IPS-NIHi11 (cell line): ENCODE measurements around the gene SLC35F4.

Experiments
- DNase-seq: peaks from one replicate; pipeline ENCODE4 v3.0.0; 2012; ENCODE audit warnings: mixed read lengths, low spot score

SLC35F4 gene

DNA sequence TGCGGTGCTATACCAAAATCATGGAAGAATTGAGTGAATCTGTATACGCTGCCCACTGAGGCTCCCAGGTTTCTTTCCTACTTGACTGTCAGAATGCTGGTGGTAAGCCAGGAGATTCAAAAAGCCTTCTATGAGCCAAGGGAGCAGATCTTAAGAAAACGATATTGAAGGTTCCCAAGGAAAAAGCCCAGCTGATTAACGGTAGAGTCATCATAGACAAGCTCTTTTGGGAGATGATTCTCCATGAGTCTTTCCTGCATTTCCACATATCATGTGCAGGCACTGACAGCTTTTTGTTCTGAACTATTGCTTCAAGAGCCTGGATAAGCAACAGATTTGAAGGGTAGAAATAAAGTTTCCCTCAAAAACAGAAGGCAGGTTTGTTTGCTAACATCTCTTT is 17.5 kb downstream of the SLC35F4 start:
- DNase-seq, result no peak

DNA sequence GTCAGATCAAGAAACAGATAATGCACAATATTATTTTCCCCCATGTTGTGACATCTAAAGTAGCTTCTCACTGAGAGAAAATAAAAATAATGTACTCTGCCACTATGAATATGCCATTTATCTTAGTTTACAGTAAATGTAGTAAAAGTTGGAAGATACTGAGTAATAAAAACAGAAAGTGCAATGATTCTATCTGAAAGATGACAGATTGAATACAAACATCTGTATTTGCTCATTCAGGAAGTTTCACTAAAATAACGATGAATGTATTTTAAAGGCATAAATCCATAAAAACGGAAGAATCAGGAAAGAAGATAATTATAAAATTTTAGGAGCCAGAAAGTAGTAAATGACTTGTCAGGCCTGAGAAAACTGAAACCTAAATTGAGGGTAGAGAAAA is 18.2 kb downstream of the SLC35F4 start:
- DNase-seq, result no peak

DNA sequence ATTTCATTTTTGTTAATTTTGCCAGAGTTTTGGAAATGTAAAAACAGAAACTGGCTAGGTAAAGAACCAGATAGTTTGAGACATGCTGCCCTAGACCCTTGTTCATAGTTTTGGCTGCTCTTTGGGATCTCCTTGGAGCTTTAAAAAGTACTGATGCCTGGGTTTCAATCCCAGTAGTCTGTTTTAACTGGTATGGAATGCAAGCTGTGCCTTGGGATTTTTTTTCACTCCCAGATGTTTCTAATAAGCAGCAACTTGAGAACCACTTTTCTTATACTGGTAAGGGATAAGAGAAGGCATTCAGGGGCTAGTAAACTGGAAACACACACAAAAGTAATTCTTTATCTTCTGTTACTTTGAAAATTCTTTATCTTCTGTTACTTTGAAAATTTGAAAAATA is 18.8 kb downstream of the SLC35F4 start:
- DNase-seq, result no peak

DNA sequence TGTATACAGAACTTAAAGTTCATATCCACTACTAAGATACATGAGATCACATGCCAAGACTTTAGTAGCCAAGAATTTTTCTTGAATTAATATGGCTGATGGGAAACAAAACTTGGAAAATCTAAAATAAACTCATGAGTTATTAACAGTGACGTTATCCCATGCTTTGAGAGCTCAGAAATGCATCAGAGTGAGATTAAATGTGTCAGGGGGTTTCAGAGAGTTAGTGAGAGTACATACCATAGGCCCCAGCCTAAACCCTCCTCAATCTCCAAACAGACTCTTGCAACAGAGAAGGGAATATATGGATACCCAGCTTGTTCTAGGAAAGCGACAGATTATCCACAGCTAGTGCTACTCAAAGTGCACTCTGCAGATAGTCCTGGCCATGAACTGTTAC is 19.3 kb downstream of the SLC35F4 start:
- DNase-seq, result no peak

DNA sequence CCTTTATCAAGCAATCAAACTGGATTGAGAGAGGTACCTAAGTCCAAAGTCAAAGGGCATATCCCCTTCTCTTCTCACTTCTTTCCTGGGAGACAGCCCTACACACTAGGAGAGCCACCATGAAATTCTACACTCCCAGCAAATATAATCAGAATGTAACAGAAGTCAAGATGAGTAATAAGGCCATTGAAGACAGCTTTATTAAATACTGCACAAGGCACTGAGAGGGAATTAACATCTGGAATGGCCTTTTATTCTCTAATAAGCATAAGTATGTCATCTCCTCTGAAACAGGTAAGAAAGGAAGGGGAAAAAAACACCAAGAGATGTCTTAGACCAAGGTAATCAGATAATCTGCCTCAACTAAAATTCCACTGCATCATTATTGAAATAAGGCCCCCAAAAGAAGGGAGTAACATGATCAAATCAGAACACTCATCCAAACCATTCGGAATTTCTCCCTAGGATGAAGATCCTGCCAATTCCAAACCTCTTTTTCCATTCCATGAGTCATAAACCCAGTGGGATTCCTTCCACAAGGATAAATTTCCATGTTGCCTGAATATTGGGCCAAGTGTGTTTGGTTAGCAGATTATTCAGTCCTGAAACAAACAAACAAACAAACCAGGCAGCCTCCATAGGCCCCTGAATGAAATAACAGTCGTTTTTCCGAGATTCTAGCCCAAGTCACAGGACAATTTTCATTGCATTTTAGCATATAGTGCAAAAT is 19.9 kb downstream of the SLC35F4 start:
- DNase-seq, result no peak

GRCh38 chr14:57845316-57845715 is 20.6 kb downstream of the SLC35F4 start:
- no peak for DNase-seq

- DNase-seq, result no peak
Observed at GRCh38 chr14:57837267-57837666, 28.6 kb downstream of the SLC35F4 start.

- no peak for DNase-seq
Observed at GRCh38 chr14:57835766-57836165, 30.1 kb downstream of the SLC35F4 start.

DNA sequence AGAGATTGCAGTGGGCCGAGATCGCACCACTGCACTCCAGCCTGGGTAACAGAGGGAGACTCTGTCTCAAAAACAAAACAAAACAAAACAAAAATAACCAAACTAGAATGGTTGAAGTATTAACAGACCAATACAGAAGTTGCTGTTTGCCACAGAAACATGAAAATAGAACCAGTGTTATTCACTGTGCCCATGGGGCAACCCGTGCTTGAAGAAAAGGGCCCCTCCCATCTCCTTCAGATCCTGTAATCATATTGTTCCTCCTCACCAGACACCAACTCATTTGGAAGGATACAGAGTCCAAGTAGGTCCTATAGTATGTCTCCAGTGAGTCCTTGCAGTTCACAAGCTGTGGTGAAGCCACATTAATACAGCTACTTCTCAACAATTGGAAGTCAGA is 30.9 kb downstream of the SLC35F4 start:
- no peak for DNase-seq

DNA sequence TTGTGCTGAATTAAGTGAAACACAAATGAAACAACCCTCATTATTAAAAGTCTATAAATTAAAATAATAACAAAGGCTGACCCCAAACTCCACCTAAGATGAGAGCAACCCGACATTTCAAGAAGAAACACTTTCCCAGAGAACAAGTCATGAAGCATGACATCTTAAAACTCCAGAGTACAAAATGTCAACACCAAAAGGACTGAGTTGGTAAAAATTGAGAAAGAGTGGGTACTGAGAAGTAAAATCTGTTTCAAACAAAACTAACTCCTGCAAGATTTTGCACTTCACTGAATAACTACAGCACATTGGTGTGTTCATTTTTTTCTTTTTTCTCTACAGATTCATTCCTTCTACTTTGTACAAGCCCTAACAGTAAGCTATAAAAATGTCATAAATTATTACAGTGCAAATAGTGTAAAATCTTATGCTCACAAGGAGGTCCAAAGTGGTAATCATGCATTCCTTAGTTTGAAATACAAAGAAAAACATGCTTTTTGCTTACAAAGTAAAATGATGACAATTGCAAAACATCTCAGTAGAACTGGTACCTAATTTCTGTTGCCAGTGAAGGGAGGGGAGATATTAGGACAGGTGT is 31.8 kb downstream of the SLC35F4 start:
- no peak for DNase-seq

DNA sequence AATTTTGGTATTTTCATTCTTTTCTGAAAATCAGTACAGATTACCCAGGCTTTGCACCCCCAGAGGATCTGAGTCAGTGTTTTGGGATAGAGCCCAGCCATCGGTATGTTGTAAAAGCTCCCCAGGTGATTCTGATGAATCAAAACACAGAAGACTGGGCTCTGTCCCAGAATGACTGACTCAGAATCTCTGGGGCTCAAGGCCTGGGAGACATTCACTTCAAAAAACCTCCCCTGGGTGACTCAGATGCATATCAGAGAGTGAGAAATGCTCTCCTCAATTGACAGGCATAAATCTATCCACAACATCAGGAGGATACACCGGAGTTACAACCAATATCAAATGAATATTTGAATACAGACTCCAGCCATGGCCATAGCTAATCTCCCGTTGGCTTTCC is 32.6 kb downstream of the SLC35F4 start:
- DNase-seq, result no peak

- peak; percentile 58 for DNase-seq
Observed at GRCh38 chr14:57831981-57832380, 33.9 kb downstream of the SLC35F4 start.

- DNase-seq, result no peak
Observed at GRCh38 chr14:57828713-57829112, 37.2 kb downstream of the SLC35F4 start.

DNA sequence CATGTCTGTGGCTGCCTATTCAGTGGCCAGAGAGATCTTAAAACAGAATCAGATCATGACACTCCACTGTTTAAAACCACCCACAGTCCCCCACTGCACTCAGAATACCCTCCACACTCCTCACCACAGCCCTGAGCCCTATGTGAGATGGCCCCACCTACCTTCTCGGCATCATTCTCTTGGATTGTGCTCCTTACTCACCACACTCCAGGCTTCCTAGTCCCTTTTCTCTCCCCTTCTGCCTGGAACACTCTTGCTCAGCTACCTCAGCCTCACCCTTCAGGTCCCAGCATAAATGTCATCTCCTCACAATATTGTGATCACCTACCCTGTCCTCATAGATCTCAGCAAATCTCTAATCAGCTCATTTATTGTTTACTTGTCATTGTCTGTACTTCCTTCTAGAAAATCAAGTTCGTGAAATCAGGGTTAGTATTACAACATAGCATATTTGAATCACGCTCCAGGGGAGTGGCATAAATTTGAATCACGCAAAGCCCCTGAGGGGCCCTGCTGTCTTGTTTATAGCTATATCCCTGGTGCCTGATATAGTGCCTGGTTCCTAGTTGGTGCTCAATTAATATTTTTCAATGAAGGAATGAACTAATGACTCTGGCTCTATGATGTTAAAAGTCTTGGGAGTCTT is 42.8 kb downstream of the SLC35F4 start:
- DNase-seq, result no peak

- no peak for DNase-seq
Observed at GRCh38 chr14:57822081-57822480, 43.8 kb downstream of the SLC35F4 start.

DNA sequence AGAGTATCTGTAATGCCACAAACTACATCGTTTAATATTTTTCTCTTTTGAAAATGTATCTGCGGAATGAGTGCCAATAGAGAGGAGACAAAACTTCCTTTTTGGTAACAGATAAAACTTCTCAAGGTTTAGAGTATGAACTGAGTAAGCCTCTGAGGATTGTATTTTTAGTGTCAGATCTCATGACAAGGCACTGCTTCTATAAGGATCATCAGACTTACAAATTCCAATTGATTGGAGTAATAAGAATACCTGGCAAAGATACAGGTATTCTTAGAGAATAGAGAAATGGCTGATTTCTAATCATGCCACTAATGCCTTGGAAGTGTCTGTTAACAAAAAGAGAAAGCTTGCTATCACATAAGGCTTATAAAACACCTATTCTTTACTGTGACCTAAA is 45.3 kb downstream of the SLC35F4 start:
- no peak for DNase-seq

DNA sequence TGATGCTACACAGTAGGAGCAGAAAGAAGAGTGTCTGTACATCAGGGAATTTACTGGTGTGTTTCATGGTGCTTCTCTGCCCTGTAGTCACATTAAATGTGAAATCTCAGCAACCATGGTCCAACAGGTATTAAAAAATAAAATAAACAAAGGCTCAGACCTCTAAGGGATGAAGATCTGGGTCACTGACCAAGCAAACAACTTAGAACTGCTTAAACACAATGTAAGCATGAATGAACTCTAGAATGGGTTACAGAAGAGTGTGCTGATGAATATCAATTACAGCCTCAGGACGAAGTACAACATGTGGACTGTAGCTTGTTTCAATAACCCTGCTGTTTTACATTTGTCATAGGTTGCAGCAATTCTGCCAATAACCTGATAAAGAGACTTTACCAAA is 47.4 kb downstream of the SLC35F4 start:
- DNase-seq, result no peak

DNA sequence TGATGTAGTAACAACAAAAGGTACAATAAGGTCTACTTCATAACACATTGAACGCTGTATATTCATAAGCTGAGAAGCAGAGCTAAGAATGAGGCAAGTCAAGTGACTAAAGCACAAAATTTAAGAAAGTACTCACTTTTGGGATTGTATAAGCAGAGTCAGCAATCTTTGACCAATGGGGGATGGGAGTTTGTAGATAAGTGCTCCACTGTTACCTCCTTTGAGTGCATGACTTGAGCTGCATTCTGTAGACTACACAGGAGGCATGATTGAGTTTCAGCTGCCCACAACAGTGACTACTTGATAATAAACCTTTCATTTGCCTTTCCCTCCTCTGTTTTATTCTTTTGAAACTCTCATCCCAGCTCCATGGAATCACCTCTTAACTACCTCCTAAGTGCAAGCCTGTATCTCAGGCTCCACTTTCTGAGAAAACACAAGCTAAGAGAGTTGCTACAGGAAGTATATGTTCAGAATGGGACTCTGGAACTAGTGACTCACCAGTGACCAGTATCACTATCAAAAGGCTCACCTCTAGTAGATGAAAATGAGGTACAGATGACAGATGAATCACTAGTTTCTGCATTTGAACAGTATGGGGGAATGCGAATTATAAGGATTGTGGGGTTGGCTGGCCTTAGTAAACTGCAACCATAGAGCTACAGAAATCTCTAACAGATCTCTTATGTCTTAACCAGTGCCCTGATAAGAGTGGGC is 49.2 kb downstream of the SLC35F4 start:
- DNase-seq, result no peak

GRCh38 chr14:57814726-57815125 is 51.2 kb downstream of the SLC35F4 start:
- DNase-seq, result no peak

GRCh38 chr14:57812741-57813140 is 53.2 kb downstream of the SLC35F4 start:
- no peak for DNase-seq

GRCh38 chr14:57811998-57812546 is 53.8 kb downstream of the SLC35F4 start:
- DNase-seq, result no peak

DNA sequence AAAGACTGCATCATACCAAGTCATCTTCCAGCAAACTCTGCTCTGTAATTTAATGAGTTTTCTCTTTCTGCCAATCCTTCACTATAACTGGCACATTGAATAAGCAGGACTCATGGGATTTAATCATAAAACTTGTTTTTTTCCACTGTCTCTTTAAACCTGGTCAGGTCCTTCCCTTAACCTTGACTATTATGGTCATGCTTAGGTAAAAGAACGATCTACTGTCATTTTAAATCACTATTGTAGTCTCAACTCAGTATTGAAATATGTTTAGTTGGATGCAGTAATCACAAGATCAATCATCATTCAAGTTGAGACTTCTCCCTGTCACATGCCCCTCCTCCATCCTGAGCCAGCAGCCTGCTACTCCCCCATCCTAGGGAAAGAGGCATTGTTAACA is 56.1 kb downstream of the SLC35F4 start:
- no peak for DNase-seq

DNA sequence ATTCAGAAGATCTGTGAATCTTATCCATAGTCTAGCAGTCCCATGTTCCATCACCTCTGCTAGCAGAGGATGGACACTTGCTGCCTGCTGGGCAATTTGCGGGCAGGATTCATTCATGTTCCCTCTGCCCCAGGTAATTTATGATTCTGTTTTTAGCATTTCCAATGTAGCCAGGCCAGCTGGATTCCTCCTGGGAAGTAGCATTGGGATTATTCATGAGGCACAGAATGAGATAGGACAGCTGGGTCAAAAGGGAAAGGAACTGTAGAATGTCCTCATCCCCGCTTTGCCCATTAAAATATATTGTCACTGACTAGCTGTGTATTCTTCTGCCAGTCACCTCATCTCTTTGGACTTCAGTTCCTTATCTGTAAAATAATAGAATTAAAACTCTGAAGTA is 68.7 kb downstream of the SLC35F4 start:
- no peak for DNase-seq
